ENCODE results near the gene LRRC45.

DNA sequence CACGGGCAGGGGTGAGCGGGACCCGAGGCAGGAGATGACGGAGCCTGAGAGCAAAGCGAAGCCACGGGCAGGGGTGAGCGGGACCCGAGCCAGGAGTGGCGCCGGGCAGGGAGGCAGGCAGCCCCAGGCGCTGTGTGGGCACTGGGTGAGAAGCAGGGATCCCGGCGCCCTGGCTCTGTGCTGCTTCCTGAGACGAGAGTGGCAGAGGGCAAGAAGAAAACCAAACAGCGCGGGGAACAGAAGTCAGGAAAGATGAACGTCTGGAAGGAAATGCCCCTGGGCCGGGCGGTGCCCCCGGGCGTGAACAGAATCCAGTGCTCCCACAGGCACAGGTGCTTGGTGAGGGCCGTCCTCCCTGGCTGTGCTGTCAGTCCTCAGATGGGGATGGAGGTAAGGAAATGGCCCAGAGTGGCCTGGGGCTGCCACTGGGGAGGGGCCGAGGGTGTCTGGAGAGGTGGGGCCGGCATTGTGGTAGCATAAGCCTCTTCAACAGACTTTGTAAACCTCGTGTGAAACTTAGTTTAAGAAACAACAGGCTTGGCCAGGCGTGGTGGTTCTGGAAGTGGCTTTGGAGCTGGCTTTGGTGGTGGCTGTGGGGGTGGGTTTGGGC lies 35.8 kb upstream of the LRRC45 start:
- no peak for TF ChIP-seq CTCF (IDR thresholded peaks at IDR 0.05; ENCODE audit: low read depth, low read length)
- TF ChIP-seq POLR2A (IDR thresholded peaks at IDR 0.05; ENCODE audit: extremely low read depth, insufficient read length) = no peak
- no peak for TF ChIP-seq MAX (IDR thresholded peaks at IDR 0.05; ENCODE audit: low read depth, low read length)
- no peak for TF ChIP-seq MYC (IDR thresholded peaks at IDR 0.05; ENCODE audit: low read depth, low read length)
